GM19397 (cell line): ENCODE results near the gene DDX25.
"Not testable (repeated sequence)": the region's sequence is repeated elsewhere in the genome, so short reads cannot be mapped to it uniquely, and the experiment has no call there.

Experiments used
- ATAC-seq: cut with Tn5 transposase; IDR thresholded peaks from one replicate; pipeline ENCODE4 v1.9.1; 2021; ENCODE audit warnings: mild to moderate bottlenecking, moderate library complexity; ENCODE audit not compliant: unreplicated experiment

DDX25 gene

DNA sequence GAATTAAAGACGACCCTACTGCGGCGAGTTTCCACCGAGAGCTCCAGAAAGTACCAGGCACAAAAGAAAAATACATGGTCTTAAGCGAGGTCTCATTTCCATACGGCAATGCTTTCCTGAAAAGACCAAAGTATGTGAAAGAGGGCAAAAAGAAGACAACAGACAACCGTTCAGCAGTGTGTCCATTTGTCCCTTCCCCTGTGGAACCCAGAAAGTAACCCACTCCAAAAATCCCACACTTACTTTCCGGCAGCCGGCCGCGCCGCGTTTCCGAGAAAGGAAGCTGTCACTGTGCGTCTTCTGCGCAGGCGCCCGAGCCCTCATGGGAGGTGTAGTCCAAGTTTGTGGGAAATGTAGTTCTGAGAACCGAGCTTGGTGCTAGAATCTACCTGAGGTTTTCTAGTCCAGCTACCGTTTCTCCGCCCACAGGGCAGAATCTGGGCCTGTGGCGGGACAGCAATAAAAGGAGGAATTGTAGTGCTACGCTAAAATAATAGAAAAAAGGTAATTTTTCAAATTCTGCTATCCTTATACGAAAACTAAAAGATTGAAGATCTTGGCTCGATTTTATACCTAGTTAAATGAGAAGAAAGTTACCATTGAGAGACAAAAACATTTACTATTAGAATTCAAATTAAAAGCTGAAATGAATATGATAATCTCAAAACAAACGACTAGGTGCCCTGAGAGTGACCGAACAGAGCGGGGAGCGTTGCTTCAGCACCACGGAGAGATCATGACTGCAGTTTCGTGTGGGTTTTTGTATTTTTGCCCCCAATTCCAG is 1.2 kb upstream of the DDX25 start, which contains the start of gene PUS3:
Gene PUS3, minus strand, starts transcription at position 280 of the 784 bp plus-strand sequence. CDS start 6,922 bp downstream, outside the sequence.
- ATAC-seq = peak; percentile 97

DNA sequence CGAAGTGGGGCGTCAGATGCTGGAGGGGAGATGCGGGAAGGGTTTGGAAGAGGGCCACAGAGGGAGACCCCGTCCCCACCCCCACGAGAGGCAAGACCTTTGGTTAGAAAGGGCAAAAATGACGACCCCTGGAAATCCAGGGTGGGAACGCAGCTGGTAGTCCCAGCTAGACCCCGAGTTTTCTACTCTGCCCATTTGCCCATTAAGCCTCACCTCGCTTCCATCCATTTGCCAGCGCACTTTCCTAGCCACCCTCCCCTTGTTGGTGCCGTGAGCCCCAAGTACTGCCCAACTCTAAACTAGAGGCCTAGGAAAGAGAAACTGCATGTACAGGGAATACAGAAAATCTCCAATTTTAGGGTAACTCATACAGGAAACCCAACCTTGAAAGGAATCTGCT is 370 bp downstream of the DDX25 start:
- ATAC-seq = no peak

DNA sequence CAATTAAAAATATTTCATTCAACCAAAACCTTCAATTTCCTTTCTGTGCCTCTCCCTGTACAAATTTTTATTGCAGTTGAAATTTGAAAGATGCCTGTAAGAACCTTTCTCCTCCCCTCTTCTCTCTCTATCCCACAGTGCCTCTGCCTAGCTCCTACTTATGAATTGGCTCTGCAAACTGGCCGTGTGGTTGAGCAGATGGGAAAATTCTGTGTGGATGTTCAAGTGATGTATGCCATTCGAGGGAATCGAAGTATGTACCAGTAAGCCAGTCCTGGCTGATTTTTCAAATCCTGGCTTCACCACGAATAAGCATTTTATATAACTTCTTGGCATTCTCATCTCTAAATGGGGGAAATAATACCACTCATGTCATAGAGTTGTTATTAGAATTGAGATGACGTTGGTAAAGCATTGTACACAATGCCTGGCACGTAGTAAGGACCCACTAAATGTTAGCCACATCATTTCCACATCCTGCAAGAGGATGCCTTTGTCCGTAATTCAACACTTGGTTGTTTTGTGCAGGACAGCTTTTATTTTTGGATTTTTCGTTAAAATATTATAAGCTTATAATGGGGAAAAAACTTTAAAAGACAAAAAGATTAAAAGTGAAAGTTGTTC is 6.0 kb downstream of the DDX25 start:
- ATAC-seq = no peak

DNA sequence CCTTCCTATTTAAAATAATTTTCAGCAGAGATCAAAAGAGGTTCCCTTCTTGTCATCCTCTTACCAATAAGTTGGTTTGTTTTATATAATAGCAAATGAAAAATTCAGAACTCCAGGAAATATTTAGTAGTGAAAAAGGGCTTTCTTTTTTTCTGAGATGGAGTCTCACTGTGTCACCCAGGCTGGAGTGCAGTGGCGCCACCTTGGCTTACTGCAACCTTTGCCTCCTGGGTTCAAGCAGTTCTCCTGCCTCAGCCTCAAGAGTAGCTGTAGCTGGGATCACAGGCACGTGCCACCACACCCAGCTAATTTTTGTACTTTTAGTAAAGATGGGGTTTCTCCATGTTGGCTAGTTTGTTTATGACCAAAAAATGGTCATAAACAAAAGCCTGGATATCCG is 10.3 kb downstream of the DDX25 start:
- not testable (repeated sequence) for ATAC-seq

GRCh38 chr11:125916683-125917347 is 12.5 kb downstream of the DDX25 start:
- ATAC-seq = no peak

- no peak for ATAC-seq
Observed at GRCh38 chr11:125918140-125918840, 14.0 kb downstream of the DDX25 start.

- ATAC-seq = no peak
Observed at GRCh38 chr11:125921042-125921441, 16.7 kb downstream of the DDX25 start.

GRCh38 chr11:125922156-125922555 is 17.8 kb downstream of the DDX25 start:
- ATAC-seq = no peak

GRCh38 chr11:125923012-125923579 is 18.8 kb downstream of the DDX25 start:
- no peak for ATAC-seq

- no peak for ATAC-seq
Observed at GRCh38 chr11:125923633-125924032, 19.3 kb downstream of the DDX25 start.

DNA sequence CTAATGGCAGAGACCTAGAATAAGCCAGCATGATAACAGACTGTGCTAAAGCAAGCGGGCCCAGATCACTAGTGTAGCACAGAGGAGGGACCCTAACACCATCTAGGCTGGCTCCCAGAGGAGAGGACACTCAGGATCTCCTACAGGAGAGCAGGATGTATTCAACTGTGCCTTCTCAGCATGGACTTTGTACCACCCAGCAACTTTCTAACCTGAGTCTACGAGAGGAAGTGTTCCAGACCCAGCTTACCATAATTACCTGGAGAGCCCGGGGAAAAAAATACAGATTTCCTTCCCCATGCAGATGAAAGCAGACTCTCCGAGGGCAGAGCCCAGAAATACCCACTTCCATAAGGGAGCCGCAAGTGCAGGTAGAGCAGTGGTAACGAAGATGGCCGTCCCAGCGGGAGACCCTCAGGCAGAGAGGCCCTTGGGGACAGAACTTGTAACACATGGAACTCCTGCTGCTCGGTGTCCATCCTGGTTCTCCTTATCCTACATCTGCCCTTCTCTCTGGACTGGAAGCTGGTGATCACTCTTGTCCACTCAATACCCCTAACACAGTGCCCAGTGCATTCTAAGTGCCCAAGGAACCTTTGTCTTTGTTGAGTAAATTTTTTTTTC is 20.2 kb downstream of the DDX25 start:
- ATAC-seq = no peak

- no peak for ATAC-seq
Observed at GRCh38 chr11:125925247-125925740, 21.0 kb downstream of the DDX25 start.

DNA sequence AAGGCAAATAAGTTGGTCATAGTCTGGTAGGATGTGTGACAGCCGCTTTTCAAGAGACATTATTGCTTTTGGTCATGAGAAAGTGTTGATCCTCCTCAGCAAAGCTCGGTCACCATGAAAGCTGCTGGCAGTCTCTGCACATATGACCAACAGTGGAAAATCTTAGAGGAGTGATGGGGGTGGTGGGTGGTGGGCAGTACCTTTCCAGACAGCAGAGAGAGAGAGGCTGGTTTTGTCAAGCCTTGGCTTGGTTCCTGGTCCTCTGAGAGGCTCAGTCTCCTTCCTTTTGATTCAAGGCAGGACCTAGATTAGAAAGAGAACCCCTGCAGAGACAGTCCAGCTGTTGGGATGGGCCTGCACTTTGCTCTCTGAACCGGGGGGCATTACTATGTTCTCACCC is 21.5 kb downstream of the DDX25 start:
- no peak for ATAC-seq

GRCh38 chr11:125926682-125927081 is 22.4 kb downstream of the DDX25 start:
- no peak for ATAC-seq

DNA sequence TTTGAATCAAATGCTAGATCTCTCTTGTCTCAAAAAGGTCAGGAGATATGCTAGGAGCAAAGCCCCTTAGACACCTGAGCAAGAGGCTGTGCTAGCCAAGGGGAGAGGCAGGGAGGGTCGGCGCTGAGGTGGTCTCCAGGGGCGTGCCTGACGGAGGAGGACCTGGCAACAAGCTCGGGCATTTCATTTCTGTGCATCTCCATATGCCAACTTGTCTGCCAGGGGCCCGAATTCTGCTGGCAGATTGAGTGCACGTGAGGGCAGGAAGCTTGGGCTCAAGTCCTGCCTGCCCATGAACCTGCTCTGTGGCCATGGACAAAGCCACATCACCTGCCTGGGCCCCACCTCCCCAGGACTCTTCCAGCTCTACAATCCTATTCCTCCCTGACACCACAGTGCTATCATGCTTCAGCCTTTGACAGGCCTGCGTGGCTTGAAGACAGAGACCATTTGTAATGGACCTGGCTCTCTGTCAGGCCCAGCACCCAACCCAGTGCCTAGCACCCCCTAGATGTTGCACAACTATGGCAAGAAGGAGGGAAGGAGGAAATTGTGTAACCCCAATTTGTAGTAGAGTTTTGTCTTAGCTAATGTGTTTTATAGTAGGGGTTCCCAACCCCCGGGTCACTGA is 25.3 kb downstream of the DDX25 start:
- ATAC-seq = no peak

DNA sequence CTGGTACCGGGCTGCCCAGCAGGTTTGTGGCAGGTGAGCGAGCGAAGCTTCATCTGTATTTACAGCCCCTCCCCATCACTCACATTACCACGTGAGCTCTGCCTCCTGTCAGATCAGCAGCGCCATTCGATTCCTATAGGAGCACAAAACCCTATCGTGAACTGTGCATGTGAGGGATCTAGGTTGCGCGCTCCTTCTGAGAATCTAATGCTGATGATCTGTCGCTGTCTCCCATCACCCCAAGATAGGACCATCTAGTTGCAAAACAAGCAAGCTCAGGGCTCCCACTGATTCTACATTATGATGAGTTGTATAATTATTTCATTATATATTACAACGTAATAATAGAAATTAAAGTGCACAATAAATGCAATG is 25.8 kb downstream of the DDX25 start:
- no peak for ATAC-seq

GRCh38 chr11:125931116-125931515 is 26.8 kb downstream of the DDX25 start:
- ATAC-seq = no peak

DNA sequence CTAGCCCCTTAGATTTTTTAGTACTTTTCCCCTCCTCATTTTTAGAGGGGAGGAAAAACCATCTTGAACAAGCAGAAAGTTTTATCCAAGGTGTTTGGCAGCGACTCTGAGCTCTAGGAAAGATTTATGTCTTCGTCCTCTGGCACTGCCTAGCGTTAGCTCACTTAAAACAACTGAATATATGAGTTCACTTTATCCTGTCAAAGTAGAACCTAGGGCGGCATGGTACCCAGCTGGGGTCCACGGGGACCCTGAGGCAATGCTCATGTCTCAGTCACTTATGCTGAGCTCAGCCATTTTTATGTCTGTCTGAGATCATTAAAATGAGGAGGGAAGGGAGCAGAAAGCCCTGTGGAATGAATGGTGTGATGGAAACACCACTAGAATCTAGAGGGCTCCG is 27.4 kb downstream of the DDX25 start:
- ATAC-seq = no peak

DNA sequence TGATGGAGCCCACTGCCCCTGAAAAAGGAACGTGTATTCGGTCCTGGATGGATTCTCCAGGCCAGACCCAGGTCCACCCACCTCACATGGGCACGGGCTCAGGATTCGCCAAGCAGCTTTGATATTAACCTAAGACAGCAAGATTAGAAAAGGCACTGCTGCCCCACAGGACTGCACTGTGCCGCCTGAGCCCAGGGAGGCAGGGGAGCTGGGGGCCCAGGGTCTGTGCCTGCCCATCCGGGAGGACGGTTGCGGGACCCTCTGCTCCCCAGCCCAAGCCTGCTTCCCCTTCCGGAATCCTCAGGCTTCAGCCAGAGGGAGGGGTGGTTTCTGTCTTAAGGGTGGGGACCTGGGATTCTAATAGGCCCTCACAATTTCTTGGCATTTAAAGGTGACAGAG is 28.0 kb downstream of the DDX25 start:
- ATAC-seq = no peak
